GM12865 (cell line): Measurements from ENCODE around the gene TIMM21.

ENCODE experiments used
- DNase-seq: peaks from one replicate; pipeline ENCODE4 v3.0.0; 2010; ENCODE audit warnings: low read depth
- H3K4me3 ChIP-seq: 2 replicates; pipeline ENCODE4 v1.5.1; 2011; ENCODE audit warnings: mild to moderate bottlenecking, low read depth, low read length, control low read depth
- CTCF ChIP-seq: IDR thresholded peaks from 2 replicates; pipeline ENCODE4 v1.5.1; 2011; ENCODE audit warnings: low read length, control low read depth, low read depth, inconsistent platforms; ENCODE audit not compliant: insufficient read depth; ENCODE audit errors: missing control alignments

TIMM21 gene

GRCh38 chr18:74196220-74197119, 48.1 kb downstream of the TIMM21 start:
- TF ChIP-seq CTCF: peak; percentile 73
- no peak overlapping the region for H3K4me3 ChIP-seq
- DNase-seq: peak; percentile 64

- no peak for TF ChIP-seq CTCF
- no peak for DNase-seq
- no peak overlapping the region for H3K4me3 ChIP-seq
Measured at GRCh38 chr18:74197705-74198341, 49.5 kb downstream of the TIMM21 start.

GRCh38 chr18:74198453-74198852, 50.1 kb downstream of the TIMM21 start:
- no peak for TF ChIP-seq CTCF
- H3K4me3 ChIP-seq: no peak overlapping the region
- no peak for DNase-seq

- no peak overlapping the region for H3K4me3 ChIP-seq
- no peak for DNase-seq
- TF ChIP-seq CTCF: no peak
Measured at GRCh38 chr18:74200780-74201179, 52.5 kb downstream of the TIMM21 start.

GRCh38 chr18:74203811-74204210, 55.5 kb downstream of the TIMM21 start:
- H3K4me3 ChIP-seq: no peak overlapping the region
- no peak for DNase-seq
- TF ChIP-seq CTCF: no peak

GRCh38 chr18:74204526-74205152, 56.3 kb downstream of the TIMM21 start:
- peak; percentile 18 for DNase-seq
- no peak overlapping the region for H3K4me3 ChIP-seq
- TF ChIP-seq CTCF: no peak
